OCI-LY1 (cell line): Measurements from ENCODE around the gene NKTR.

Source experiments
- H2AFZ ChIP-seq: fragments of 200-600 bp; sonication (generic), shearing (Covaris generic); 2 replicates; pipeline ENCODE4 v1.6.0; 2014; ENCODE audit warnings: antibody characterized with exemption, mild to moderate bottlenecking, low read length
- H3F3A ChIP-seq: fragments of 200-600 bp; sonication (generic), shearing (Covaris generic); 2 replicates; pipeline ENCODE4 v1.6.0; 2014; ENCODE audit warnings: mild to moderate bottlenecking, antibody characterized with exemption, low read length, moderate library complexity; ENCODE audit not compliant: insufficient read depth
- H3K27ac ChIP-seq: fragments of 200-600 bp; sonication (generic); 2 replicates; pipeline ENCODE4 v1.5.1; 2014; ENCODE audit warnings: low read length, mixed run types, mild to moderate bottlenecking, low read depth; ENCODE audit not compliant: poor library complexity, severe bottlenecking
- H3K27me3 ChIP-seq: fragments of 200-600 bp; sonication (generic); 2 replicates; pipeline ENCODE4 v1.6.0; 2014; ENCODE audit warnings: antibody characterized with exemption, mild to moderate bottlenecking, low read length, moderate library complexity; ENCODE audit not compliant: insufficient read depth
- H3K36me3 ChIP-seq: fragments of 200-600 bp; sonication (generic); 2 replicates; pipeline ENCODE4 v1.6.1; 2014; ENCODE audit warnings: mild to moderate bottlenecking, antibody characterized with exemption, low read length, moderate library complexity, mixed read lengths; ENCODE audit not compliant: insufficient read depth
- H3K4me1 ChIP-seq: fragments of 200-600 bp; sonication (generic); 2 replicates; pipeline ENCODE4 v1.5.1; 2014; ENCODE audit warnings: mild to moderate bottlenecking, low read length, moderate library complexity; ENCODE audit not compliant: insufficient read depth, severe bottlenecking
- H3K4me2 ChIP-seq: fragments of 200-600 bp; sonication (generic), shearing (Covaris generic); 2 replicates; pipeline ENCODE4 v1.6.1; 2014; ENCODE audit warnings: low read length
- H3K4me3 ChIP-seq: fragments of 200-600 bp; sonication (generic); 2 replicates; pipeline ENCODE4 v1.5.1; 2014; ENCODE audit warnings: low read length, low read depth, mild to moderate bottlenecking, mixed read lengths; ENCODE audit not compliant: poor library complexity, severe bottlenecking
- H3K79me2 ChIP-seq: fragments of 200-600 bp; shearing (Covaris generic); 2 replicates; pipeline ENCODE4 v1.6.1; 2016; ENCODE audit warnings: mixed run types, low read length, mixed read lengths; ENCODE audit not compliant: insufficient read depth
- H3K9ac ChIP-seq: fragments of 200-600 bp; sonication (generic), shearing (Covaris generic); 2 replicates; pipeline ENCODE4 v1.6.1; 2014; ENCODE audit warnings: mild to moderate bottlenecking, low read length, mixed read lengths
- H3K9me2 ChIP-seq: fragments of 200-600 bp; sonication (generic), shearing (Covaris generic); 2 replicates; pipeline ENCODE4 v1.6.1; 2014; ENCODE audit warnings: low read depth, mild to moderate bottlenecking, low read length, mixed read lengths
- H3K9me3 ChIP-seq: fragments of 200-600 bp; shearing (Covaris generic); 2 replicates; pipeline ENCODE4 v1.6.1; 2014; ENCODE audit warnings: low read length, mixed read lengths
- H4K20me1 ChIP-seq: fragments of 200-600 bp; sonication (generic), shearing (Covaris generic); 2 replicates; pipeline ENCODE4 v1.6.0; 2016; ENCODE audit warnings: mild to moderate bottlenecking, low read length; ENCODE audit not compliant: insufficient read depth
- EZH2 ChIP-seq: fragments of 200-600 bp; sonication (generic), shearing (Covaris generic); IDR thresholded peaks from 2 replicates; pipeline ENCODE4 v1.8.0; 2017; ENCODE audit warnings: borderline replicate concordance, mixed run types, mild to moderate bottlenecking, antibody characterized with exemption, low read length, moderate library complexity, mixed read lengths
- TF ChIP-seq, protein P1 (sequence below): fragments of 200-600 bp; sonication (generic), shearing (Covaris generic); IDR thresholded peaks from 2 replicates; pipeline ENCODE4 v1.5.1; 2017; ENCODE audit warnings: mild to moderate bottlenecking, antibody characterized with exemption, low read length, moderate library complexity, mixed read lengths

The NKTR gene

DNA sequence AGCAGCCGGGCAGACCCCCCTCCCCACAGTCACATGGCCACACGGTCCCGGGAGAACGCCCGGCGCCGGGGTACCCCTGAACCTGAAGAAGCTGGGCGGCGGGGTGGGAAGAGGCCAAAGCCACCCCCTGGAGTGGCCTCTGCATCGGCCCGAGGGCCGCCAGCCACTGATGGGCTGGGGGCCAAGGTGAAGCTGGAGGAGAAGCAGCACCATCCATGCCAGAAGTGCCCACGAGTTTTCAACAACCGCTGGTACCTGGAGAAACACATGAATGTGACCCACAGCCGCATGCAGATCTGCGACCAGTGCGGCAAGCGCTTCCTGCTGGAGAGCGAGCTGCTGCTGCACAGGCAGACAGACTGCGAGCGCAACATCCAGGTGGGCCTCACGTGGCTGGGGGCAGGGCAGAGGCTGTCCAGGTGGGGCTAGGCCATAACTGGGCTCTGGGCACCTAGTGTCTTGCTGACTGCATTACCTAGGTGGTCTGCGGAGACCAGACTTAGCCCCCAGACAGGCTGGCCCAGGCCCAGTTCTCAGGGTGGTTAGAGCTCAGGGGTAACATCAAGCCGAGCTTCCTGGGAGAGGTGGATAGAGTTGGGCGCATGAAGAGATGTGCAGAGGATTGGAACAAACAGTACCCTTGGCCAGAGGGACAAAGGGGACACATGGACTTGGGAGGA, 59.1 kb downstream of the NKTR start:
- no peak overlapping the region for H3K9ac ChIP-seq
- no peak overlapping the region; the same call in 1 of the 2 replicates for H3K4me2 ChIP-seq
- H3K27ac ChIP-seq, result no peak overlapping the region
- H3K79me2 ChIP-seq, result no peaks in the 10 kb centered on the region
- no peaks in the 10 kb centered on the region for H3F3A ChIP-seq
- no peak overlapping the region for H3K4me3 ChIP-seq
- H3K36me3 ChIP-seq, result no peaks in the 10 kb centered on the region
- no peaks in the 10 kb centered on the region for H3K27me3 ChIP-seq
- H3K9me2 ChIP-seq, result no peaks in the 10 kb centered on the region
- H4K20me1 ChIP-seq, result no peaks in the 10 kb centered on the region
- TF ChIP-seq EZH2, result no peak
- TF ChIP-seq, protein P1, sequence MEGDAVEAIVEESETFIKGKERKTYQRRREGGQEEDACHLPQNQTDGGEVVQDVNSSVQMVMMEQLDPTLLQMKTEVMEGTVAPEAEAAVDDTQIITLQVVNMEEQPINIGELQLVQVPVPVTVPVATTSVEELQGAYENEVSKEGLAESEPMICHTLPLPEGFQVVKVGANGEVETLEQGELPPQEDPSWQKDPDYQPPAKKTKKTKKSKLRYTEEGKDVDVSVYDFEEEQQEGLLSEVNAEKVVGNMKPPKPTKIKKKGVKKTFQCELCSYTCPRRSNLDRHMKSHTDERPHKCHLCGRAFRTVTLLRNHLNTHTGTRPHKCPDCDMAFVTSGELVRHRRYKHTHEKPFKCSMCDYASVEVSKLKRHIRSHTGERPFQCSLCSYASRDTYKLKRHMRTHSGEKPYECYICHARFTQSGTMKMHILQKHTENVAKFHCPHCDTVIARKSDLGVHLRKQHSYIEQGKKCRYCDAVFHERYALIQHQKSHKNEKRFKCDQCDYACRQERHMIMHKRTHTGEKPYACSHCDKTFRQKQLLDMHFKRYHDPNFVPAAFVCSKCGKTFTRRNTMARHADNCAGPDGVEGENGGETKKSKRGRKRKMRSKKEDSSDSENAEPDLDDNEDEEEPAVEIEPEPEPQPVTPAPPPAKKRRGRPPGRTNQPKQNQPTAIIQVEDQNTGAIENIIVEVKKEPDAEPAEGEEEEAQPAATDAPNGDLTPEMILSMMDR, result no peak
- H3K4me1 ChIP-seq, result peaks cover 14% of the 10 kb centered on the region
- no peak overlapping the region for H2AFZ ChIP-seq
- H3K9me3 ChIP-seq, result no peaks in the 10 kb centered on the region

DNA sequence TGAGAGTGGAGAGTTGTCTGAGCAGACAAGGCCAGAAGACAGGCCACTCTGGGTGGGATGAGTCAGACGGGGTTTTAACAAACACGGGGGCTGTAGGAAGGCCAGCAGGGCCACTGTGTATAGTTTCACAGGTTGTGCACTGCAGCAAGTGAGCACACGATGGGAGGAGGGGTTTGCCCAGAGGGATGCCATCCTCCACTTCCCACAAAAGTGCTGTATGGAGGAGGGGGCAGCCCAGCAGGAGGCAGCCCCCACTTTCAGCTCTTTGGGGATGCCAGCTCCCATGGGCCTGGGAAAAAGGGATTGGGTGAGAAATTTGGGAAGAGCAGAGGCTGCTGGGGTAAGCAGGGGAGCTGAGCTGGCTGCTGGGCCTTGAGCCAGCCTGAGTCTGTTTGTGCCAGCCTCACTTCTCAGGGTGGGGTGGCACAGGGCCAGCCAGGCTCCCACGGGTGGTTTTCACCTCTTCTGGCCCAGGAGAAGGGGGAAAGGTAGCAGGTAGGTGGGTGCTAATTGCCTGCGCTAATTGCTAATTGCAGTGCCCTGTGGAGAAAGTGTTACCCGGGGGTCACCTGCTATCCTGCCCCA, 59.7 kb downstream of the NKTR start:
- no peak overlapping the region for H3K4me3 ChIP-seq
- H3F3A ChIP-seq, result no peaks in the 10 kb centered on the region

DNA sequence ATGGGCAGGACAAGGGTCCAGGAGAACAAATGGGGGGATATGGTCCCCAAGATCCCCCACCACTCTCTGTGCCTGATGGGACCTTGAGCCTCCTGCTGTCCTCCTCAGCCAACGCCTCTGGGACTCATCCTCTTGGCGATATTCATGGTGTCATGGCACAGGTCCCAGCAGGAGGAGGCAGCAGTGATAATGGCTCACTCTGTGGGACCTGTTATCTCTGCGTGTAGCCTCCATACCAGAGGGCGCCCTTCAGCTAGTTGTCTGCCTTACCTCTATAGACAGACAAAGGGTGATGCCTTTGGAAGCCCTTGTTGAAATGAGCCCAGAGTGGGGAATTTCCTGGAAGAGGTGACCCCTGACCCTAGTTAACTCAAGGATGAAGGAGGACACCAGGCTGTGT, 60.4 kb downstream of the NKTR start:
- no peaks in the 10 kb centered on the region for H3K36me3 ChIP-seq
- no peak overlapping the region for H2AFZ ChIP-seq
- no peak overlapping the region for H3K27ac ChIP-seq
- no peak overlapping the region for H3K4me2 ChIP-seq
- no peak for TF ChIP-seq EZH2
- TF ChIP-seq, protein P1, result peak; percentile 51; the same call in 1 of the 2 replicates
- no peaks in the 10 kb centered on the region for H3K79me2 ChIP-seq
- H3K9me2 ChIP-seq, result no peaks in the 10 kb centered on the region
- H3K27me3 ChIP-seq, result no peaks in the 10 kb centered on the region
- H3K9ac ChIP-seq, result no peak overlapping the region
- H3K4me1 ChIP-seq, result peaks cover 12% of the 10 kb centered on the region
- no peaks in the 10 kb centered on the region for H4K20me1 ChIP-seq
- no peaks in the 10 kb centered on the region for H3K9me3 ChIP-seq
- no peaks in the 10 kb centered on the region for H3F3A ChIP-seq
- no peak overlapping the region for H3K4me3 ChIP-seq

More for the DNA sequence above, 59.7 kb downstream of the NKTR start:
- Histone ChIP-seq H3K9me3 (no peaks in the 10 kb centered on the region), H3K79me2 (no peaks in the 10 kb centered on the region), H2AFZ (no peak overlapping the region), H3K36me3 (no peaks in the 10 kb centered on the region), H3K4me1 (peaks cover 12% of the 10 kb centered on the region), H3K9me2 (no peaks in the 10 kb centered on the region), H3K4me2 (no peak overlapping the region), H3K27me3 (no peaks in the 10 kb centered on the region), H4K20me1 (no peaks in the 10 kb centered on the region), H3K27ac (no peak overlapping the region), H3K9ac (no peak overlapping the region)
- TF ChIP-seq, protein P1, result no peak
- TF ChIP-seq EZH2, result no peak
